Activated naive CD8-positive, alpha-beta T cell treated with anti-CD3 and anti-CD28 coated beads, Interleukin-2, amount 50 U/mL, for 24 hours (primary cell): ENCODE measurements around the gene FRG2.
"Not testable (repeated sequence)": the region's sequence is repeated elsewhere in the genome, so short reads cannot be mapped to it uniquely, and the experiment has no call there.

Source experiments
- ATAC-seq: fragments of 150-1000 bp; cut with Tn5 transposase; one replicate; pipeline ENCODE4 v1.10.0; 2021
- DNase-seq: peaks from one replicate; pipeline ENCODE4 v3.0.0; 2021
- H3K27ac Mint-ChIP-seq: one replicate; pipeline ENCODE4 v1.8.0; 2021; ENCODE audit warnings: mild to moderate bottlenecking, mixed read lengths
- H3K27me3 Mint-ChIP-seq: one replicate; pipeline ENCODE4 v1.8.0; 2021; ENCODE audit warnings: mixed read lengths
- H3K36me3 Mint-ChIP-seq: one replicate; pipeline ENCODE4 v1.8.0; 2021; ENCODE audit warnings: low read depth, mixed read lengths
- H3K4me1 Mint-ChIP-seq: one replicate; pipeline ENCODE4 v1.8.0; 2021; ENCODE audit warnings: mixed read lengths
- H3K4me3 Mint-ChIP-seq: one replicate; pipeline ENCODE4 v1.8.0; 2021; ENCODE audit warnings: mild to moderate bottlenecking, moderate library complexity, mixed read lengths
- H3K9me3 Mint-ChIP-seq: one replicate; pipeline ENCODE4 v1.8.0; 2021; ENCODE audit warnings: mixed read lengths

FRG2 gene

GRCh38 chr4:190019859-190020463 is 7.1 kb downstream of the FRG2 start:
- not testable (repeated sequence) for H3K36me3 Mint-ChIP-seq, H3K9me3 Mint-ChIP-seq, H3K27ac Mint-ChIP-seq, DNase-seq, H3K4me3 Mint-ChIP-seq, ATAC-seq
- Mint-ChIP-seq H3K4me1 (peaks cover 20% of the 10 kb centered on the region), H3K27me3 (peaks cover 59% of the 10 kb centered on the region)

- peaks cover 20% of the 10 kb centered on the region for H3K4me1 Mint-ChIP-seq
- H3K27ac Mint-ChIP-seq, result no peak overlapping the region
- peaks cover 63% of the 10 kb centered on the region for H3K27me3 Mint-ChIP-seq
- peaks cover 3% of the 10 kb centered on the region for H3K36me3 Mint-ChIP-seq
- DNase-seq (no peak), ATAC-seq (no peak)
- no peaks in the 10 kb centered on the region for H3K9me3 Mint-ChIP-seq
- no peak overlapping the region for H3K4me3 Mint-ChIP-seq
These were observed 7.8 kb downstream of the FRG2 start for GRCh38 chr4:190019023-190019858.

GRCh38 chr4:190018201-190018920 is 8.7 kb downstream of the FRG2 start:
- Mint-ChIP-seq H3K9me3 (no peaks in the 10 kb centered on the region), H3K36me3 (peaks cover 2% of the 10 kb centered on the region), H3K4me1 (peaks cover 20% of the 10 kb centered on the region), H3K27ac (no peak overlapping the region), H3K4me3 (no peak overlapping the region), H3K27me3 (peaks cover 66% of the 10 kb centered on the region)
- ATAC-seq (no peak), DNase-seq (no peak)

GRCh38 chr4:190017357-190018200 is 9.5 kb downstream of the FRG2 start:
- DNase-seq, result no peak
- Mint-ChIP-seq H3K27ac (no peak overlapping the region), H3K4me1 (peaks cover 17% of the 10 kb centered on the region), H3K36me3 (peaks cover 2% of the 10 kb centered on the region), H3K9me3 (no peaks in the 10 kb centered on the region), H3K4me3 (no peak overlapping the region), H3K27me3 (peaks cover 69% of the 10 kb centered on the region)
- ATAC-seq, result no peak

GRCh38 chr4:190016369-190017289 is 10.4 kb downstream of the FRG2 start:
- DNase-seq (no peak), ATAC-seq (no peak)
- H3K36me3 Mint-ChIP-seq, result peaks cover 2% of the 10 kb centered on the region
- peaks cover 17% of the 10 kb centered on the region for H3K4me1 Mint-ChIP-seq
- no peaks in the 10 kb centered on the region for H3K9me3 Mint-ChIP-seq
- H3K4me3 Mint-ChIP-seq, result no peak overlapping the region
- H3K27ac Mint-ChIP-seq, result no peak overlapping the region
- peaks cover 70% of the 10 kb centered on the region for H3K27me3 Mint-ChIP-seq

GRCh38 chr4:190015538-190016368 is 11.3 kb downstream of the FRG2 start:
- ATAC-seq (no peak), DNase-seq (no peak)
- Mint-ChIP-seq H3K4me3 (no peak overlapping the region), H3K9me3 (no peaks in the 10 kb centered on the region), H3K27ac (no peak overlapping the region), H3K27me3 (peaks cover 64% of the 10 kb centered on the region), H3K4me1 (peaks cover 14% of the 10 kb centered on the region), H3K36me3 (peaks cover 2% of the 10 kb centered on the region)

GRCh38 chr4:190014771-190015537 is 12.1 kb downstream of the FRG2 start:
- Mint-ChIP-seq H3K36me3 (peaks cover 2% of the 10 kb centered on the region), H3K27me3 (peaks cover 56% of the 10 kb centered on the region), H3K27ac (no peak overlapping the region), H3K4me3 (no peak overlapping the region), H3K9me3 (no peaks in the 10 kb centered on the region), H3K4me1 (peaks cover 11% of the 10 kb centered on the region)
- DNase-seq, result no peak
- ATAC-seq, result peak; percentile 42

- H3K4me1 Mint-ChIP-seq, ATAC-seq, H3K36me3 Mint-ChIP-seq, H3K27ac Mint-ChIP-seq, H3K9me3 Mint-ChIP-seq, DNase-seq, H3K4me3 Mint-ChIP-seq: not testable (repeated sequence)
- H3K27me3 Mint-ChIP-seq, result peaks cover 13% of the 10 kb centered on the region
These were observed 37.1 kb downstream of the FRG2 start for GRCh38 chr4:189989941-189990340.

GRCh38 chr4:189988877-189989431 is 38.1 kb downstream of the FRG2 start:
- no peak overlapping the region for H3K27ac Mint-ChIP-seq
- peaks cover 12% of the 10 kb centered on the region for H3K27me3 Mint-ChIP-seq
- H3K36me3 Mint-ChIP-seq, result no peaks in the 10 kb centered on the region
- no peaks in the 10 kb centered on the region for H3K4me1 Mint-ChIP-seq
- no peak overlapping the region for H3K4me3 Mint-ChIP-seq
- ATAC-seq (no peak), DNase-seq (no peak)
- H3K9me3 Mint-ChIP-seq, result no peaks in the 10 kb centered on the region

- not testable (repeated sequence) for DNase-seq, H3K27ac Mint-ChIP-seq, H3K4me1 Mint-ChIP-seq, H3K4me3 Mint-ChIP-seq, H3K36me3 Mint-ChIP-seq, H3K27me3 Mint-ChIP-seq, ATAC-seq, H3K9me3 Mint-ChIP-seq
These were observed 41.3 kb downstream of the FRG2 start for GRCh38 chr4:189985651-189986243.

- ATAC-seq, H3K36me3 Mint-ChIP-seq, H3K4me3 Mint-ChIP-seq, H3K27ac Mint-ChIP-seq, DNase-seq, H3K9me3 Mint-ChIP-seq, H3K27me3 Mint-ChIP-seq, H3K4me1 Mint-ChIP-seq: not testable (repeated sequence)
These were observed 42.4 kb downstream of the FRG2 start for GRCh38 chr4:189984661-189985060.
